NT2/D1 (cell line): ENCODE data around the gene ZDHHC5.
"Not testable (repeated sequence)": the region's sequence is repeated elsewhere in the genome, so short reads cannot be mapped to it uniquely, and the experiment has no call there.

Experiments
- DNase-seq: peaks from one replicate; pipeline ENCODE4 v3.0.0-alpha.2; 2011; ENCODE audit warnings: low read depth, low spot score
- H3K27me3 ChIP-seq: 2 replicates; pipeline ENCODE4 v1.6.0; 2011; ENCODE audit warnings: mild to moderate bottlenecking; ENCODE audit not compliant: insufficient read length, insufficient read depth
- H3K36me3 ChIP-seq: 2 replicates; pipeline ENCODE4 v1.6.1; 2011; ENCODE audit warnings: mild to moderate bottlenecking, low read length, mixed read lengths; ENCODE audit not compliant: insufficient read depth, insufficient read length
- H3K4me1 ChIP-seq: 2 replicates; pipeline ENCODE4 v1.5.1; 2011; ENCODE audit not compliant: insufficient read depth, insufficient read length
- H3K4me3 ChIP-seq: 2 replicates; pipeline ENCODE4 v1.5.1; 2011; ENCODE audit warnings: low read depth; ENCODE audit not compliant: insufficient read length
- H3K9ac ChIP-seq: 2 replicates; pipeline ENCODE4 v1.6.0; 2011; ENCODE audit warnings: low read depth; ENCODE audit not compliant: insufficient read length
- H3K9me3 ChIP-seq: 2 replicates; pipeline ENCODE4 v1.5.1; 2011; ENCODE audit warnings: mild to moderate bottlenecking, low read length; ENCODE audit not compliant: insufficient read depth
- SUZ12 ChIP-seq: IDR thresholded peaks from 2 replicates; pipeline ENCODE4 v1.6.1; 2011; ENCODE audit not compliant: insufficient read length, insufficient read depth; ENCODE audit errors: extremely low read depth
- YY1 ChIP-seq: IDR thresholded peaks from 2 replicates; pipeline ENCODE4 v1.6.1; 2011; ENCODE audit not compliant: insufficient read length, insufficient read depth
- ZNF274 ChIP-seq: IDR thresholded peaks from 2 replicates; pipeline ENCODE4 v1.6.1; 2011; ENCODE audit warnings: mild to moderate bottlenecking, low read depth, low read length

Gene ZDHHC5

GRCh38 chr11:57703341-57703740 is 35.4 kb downstream of the ZDHHC5 start:
- Histone ChIP-seq H3K4me1 (peaks cover 4% of the 10 kb centered on the region), H3K27me3 (no peaks in the 10 kb centered on the region), H3K9ac (no peak overlapping the region), H3K9me3 (no peaks in the 10 kb centered on the region), H3K36me3 (peaks cover 69% of the 10 kb centered on the region), H3K4me3 (no peak overlapping the region)
- TF ChIP-seq SUZ12, result no peak
- TF ChIP-seq ZNF274, result no peak
- TF ChIP-seq YY1, result no peak
- DNase-seq, result no peak

- Histone ChIP-seq H3K4me1 (peaks cover 2% of the 10 kb centered on the region), H3K9ac (no peak overlapping the region), H3K9me3 (no peaks in the 10 kb centered on the region), H3K36me3 (peaks cover 63% of the 10 kb centered on the region), H3K4me3 (no peak overlapping the region), H3K27me3 (no peaks in the 10 kb centered on the region)
- no peak for DNase-seq
- no peak for TF ChIP-seq SUZ12
- TF ChIP-seq YY1, result no peak
- TF ChIP-seq ZNF274, result no peak
Observed at GRCh38 chr11:57704932-57705331, 37.0 kb downstream of the ZDHHC5 start.

DNA sequence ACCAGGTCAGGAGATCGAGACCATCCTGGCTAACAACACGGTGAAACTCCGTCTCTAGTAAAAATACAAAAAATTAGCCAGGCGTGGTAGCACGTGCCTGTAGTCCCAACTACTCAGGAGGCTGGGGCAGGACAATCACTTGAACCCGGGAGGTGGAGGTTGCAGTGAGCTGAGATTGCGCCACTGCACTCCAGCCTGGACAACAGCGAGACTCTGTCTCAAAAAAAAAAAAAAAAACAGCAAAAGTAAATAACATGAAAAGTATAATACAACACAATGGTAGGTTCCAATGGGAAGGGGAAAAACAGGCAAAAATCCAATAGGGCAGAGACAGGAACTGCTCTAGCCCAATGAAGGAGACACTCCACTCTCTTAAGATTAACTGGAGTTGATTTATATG is 37.5 kb downstream of the ZDHHC5 start:
- H3K36me3 ChIP-seq, result peaks cover 61% of the 10 kb centered on the region
- H3K9ac ChIP-seq, H3K4me1 ChIP-seq, H3K4me3 ChIP-seq, DNase-seq, H3K27me3 ChIP-seq, H3K9me3 ChIP-seq: not testable (repeated sequence)

GRCh38 chr11:57709802-57710367 is 42.0 kb downstream of the ZDHHC5 start:
- TF ChIP-seq ZNF274 (no peak), SUZ12 (no peak), YY1 (no peak)
- H3K9ac ChIP-seq, result no peak overlapping the region
- no peak overlapping the region for H3K4me3 ChIP-seq

GRCh38 chr11:57711414-57712255 is 43.7 kb downstream of the ZDHHC5 start, which contains the start of gene MED19:
TSS of gene MED19 (minus strand) at chr11:57712215. CDS start at chr11:57712179, 36 bp downstream.
- DNase-seq, result peak; percentile 92
- peak within 1 kb of the TSS; percentile 97 for H3K9ac ChIP-seq
- H3K27me3 ChIP-seq, result no peaks in the 10 kb centered on the region
- H3K4me1 ChIP-seq, result no peaks in the 10 kb centered on the region
- TF ChIP-seq SUZ12, result no peak
- no peak for TF ChIP-seq YY1
- no peak for TF ChIP-seq ZNF274
- H3K9me3 ChIP-seq, result peaks cover 15% of the 10 kb centered on the region; the same call in 1 of the 2 replicates
- H3K36me3 ChIP-seq, result peaks cover 35% of the 10 kb centered on the region
- H3K4me3 ChIP-seq, result peak within 1 kb of the TSS; percentile 98

More at GRCh38 chr11:57709802-57710367, 42.0 kb downstream of the ZDHHC5 start:
- peaks cover 12% of the 10 kb centered on the region; the same call in 1 of the 2 replicates for H3K9me3 ChIP-seq
- no peak for DNase-seq
- peaks cover 2% of the 10 kb centered on the region for H3K4me1 ChIP-seq
- peaks cover 38% of the 10 kb centered on the region for H3K36me3 ChIP-seq
- H3K27me3 ChIP-seq, result no peaks in the 10 kb centered on the region

DNA sequence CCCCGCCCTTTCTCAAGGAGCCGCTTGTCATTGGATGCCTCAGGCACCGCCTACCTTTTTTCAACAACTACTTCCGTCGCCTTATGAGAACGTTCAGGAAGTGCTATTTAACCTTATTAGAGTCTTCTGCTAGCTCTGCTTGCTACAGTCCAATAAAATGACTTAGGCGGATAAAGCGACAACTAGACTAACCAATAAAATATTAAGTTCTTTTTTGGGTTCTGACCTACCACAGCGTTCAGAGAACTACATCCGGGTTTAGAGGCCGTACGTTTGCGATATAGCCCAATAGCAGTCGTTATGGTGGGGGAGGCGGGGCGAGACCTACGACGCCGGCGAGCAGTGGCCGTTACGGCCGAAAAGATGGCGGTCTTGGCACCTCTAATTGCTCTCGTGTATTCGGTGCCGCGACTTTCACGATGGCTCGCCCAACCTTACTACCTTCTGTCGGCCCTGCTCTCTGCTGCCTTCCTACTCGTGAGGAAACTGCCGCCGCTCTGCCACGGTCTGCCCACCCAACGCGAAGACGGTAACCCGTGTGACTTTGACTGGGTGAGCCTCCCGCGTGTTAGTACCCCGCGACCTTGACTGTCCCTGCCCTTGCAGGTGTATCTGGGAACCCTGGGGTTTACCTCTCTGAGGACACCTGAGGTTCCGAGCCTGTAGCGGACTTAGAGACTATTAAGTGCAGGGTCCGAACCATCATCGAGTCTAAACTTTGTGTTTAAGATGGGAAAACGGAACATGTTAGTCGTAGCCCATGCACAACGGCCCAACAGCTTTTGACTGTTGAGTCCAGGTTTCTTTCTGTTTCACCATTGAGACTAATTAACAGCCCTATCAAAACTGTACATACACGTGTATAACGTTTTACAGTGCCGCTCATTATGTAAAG is 44.6 kb downstream of the ZDHHC5 start, which contains the start of gene TMX2:
Gene TMX2 (plus strand): TSS at position 338 of the 895 bp plus-strand sequence. CDS start 26 bp downstream, at position 364.
- peak; percentile 85 for TF ChIP-seq YY1
- no peak for TF ChIP-seq SUZ12
- no peaks in the 10 kb centered on the region for H3K4me1 ChIP-seq
- peak within 1 kb of the TSS; percentile 98 for H3K4me3 ChIP-seq
- peak within 1 kb of the TSS; percentile 97 for H3K9ac ChIP-seq
- H3K36me3 ChIP-seq, result peaks cover 32% of the 10 kb centered on the region
- no peaks in the 10 kb centered on the region for H3K27me3 ChIP-seq
- H3K9me3 ChIP-seq, result peaks cover 15% of the 10 kb centered on the region; the same call in 1 of the 2 replicates
- peak; percentile 97 for DNase-seq

- no peaks in the 10 kb centered on the region for H3K4me1 ChIP-seq
- H3K36me3 ChIP-seq, result peaks cover 31% of the 10 kb centered on the region
- H3K4me3 ChIP-seq, result peak overlapping the region; percentile 98
- no peak for TF ChIP-seq SUZ12
- no peak for TF ChIP-seq ZNF274
- no peak for TF ChIP-seq YY1
- H3K9me3 ChIP-seq, result peaks cover 23% of the 10 kb centered on the region; the same call in 1 of the 2 replicates
- DNase-seq, result no peak
- no peak overlapping the region for H3K9ac ChIP-seq
- H3K27me3 ChIP-seq, result no peaks in the 10 kb centered on the region
Observed at GRCh38 chr11:57713835-57714234, 45.9 kb downstream of the ZDHHC5 start.

DNA sequence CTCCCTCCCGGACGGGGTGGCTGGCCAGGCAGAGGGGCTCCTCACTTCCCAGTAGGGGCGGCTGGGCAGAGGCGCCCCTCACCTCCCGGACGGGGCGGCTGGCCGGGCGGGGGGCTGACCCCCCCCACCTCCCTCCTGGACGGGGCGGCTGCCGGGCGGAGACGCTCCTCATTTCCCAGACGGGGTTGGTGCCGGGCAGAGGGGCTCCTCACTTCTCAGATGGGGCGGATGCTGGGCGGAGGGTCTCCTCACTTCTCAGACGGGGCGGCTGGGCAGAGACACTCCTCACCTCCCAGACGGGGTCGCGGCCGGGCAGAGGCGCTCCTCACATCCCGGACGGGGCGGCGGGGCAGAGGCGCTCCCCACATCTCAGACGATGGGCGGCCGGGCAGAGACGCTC is 48.8 kb downstream of the ZDHHC5 start:
- Histone ChIP-seq H3K9me3 (peaks cover 23% of the 10 kb centered on the region; the same call in 1 of the 2 replicates), H3K36me3 (peaks cover 46% of the 10 kb centered on the region)
- H3K4me1 ChIP-seq, DNase-seq, H3K27me3 ChIP-seq, H3K4me3 ChIP-seq, H3K9ac ChIP-seq: not testable (repeated sequence)
